ENCODE data around the gene RPS19. TPM values are rescaled to one million over a fixed set of nuclear protein-coding genes. Genes with fewer than 3 reads are reported as not detected.

Gene RPS19
- total RNA-seq, 4 donors from 2014 or later, result 559 to 757 (median 617) TPM

DNA sequence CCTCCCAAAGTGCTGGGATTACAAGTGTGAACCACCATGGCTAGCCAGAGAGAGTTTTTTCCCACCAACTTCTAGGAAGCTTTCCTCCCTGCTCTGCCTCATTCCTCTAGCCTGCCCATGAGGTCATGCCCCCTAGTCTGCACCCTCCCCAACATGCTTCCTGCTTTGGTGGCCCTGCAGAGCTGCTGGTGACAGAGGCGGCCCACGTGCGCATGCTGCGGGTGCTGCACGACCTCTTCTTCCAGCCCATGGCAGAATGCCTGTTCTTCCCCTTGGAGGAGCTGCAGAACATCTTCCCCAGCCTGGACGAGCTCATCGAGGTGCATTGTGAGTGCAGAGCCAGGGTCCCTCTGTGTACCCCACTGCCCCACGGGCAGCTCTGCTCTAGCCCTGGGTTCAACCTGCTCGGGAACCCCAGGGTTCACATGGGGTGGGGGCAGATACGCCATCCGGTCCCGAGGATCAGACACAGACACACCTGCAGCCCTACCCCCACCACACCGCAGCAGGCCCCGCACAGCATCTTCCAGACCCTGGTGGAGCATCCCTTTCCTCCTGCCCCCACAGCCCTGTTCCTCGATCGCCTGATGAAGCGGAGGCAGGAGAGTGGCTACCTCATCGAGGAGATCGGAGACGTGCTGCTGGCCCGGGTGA, 41.8 kb downstream of the RPS19 start:
- TF ChIP-seq CTCF (IDR thresholded peaks at IDR 0.05), result no peak
- ATAC-seq (ENCODE audit: low FRiP score) (no peak), DNase-seq (ENCODE audit: low spot score) (no peak)

DNA sequence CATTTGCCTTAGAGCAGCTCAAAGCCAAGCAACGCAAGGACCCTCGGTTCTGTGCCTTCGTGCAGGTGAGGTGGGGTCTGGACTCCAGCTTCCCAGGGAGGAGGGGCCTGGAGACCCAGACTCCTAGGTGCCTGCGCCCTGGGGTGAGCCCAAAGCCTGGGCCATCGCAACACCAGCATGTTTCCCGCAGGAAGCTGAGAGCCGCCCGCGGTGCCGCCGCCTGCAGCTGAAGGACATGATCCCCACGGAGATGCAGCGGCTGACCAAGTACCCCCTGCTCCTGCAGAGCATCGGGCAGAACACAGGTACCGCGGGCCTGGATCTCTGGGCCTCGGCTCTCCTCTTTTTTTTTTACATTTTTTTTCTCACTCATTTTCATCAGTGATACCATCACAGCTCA, 42.5 kb downstream of the RPS19 start:
- TF ChIP-seq CTCF (IDR thresholded peaks at IDR 0.05), result no peak
- no peak for ATAC-seq (ENCODE audit: low FRiP score)
- no peak for DNase-seq (ENCODE audit: low spot score)

DNA sequence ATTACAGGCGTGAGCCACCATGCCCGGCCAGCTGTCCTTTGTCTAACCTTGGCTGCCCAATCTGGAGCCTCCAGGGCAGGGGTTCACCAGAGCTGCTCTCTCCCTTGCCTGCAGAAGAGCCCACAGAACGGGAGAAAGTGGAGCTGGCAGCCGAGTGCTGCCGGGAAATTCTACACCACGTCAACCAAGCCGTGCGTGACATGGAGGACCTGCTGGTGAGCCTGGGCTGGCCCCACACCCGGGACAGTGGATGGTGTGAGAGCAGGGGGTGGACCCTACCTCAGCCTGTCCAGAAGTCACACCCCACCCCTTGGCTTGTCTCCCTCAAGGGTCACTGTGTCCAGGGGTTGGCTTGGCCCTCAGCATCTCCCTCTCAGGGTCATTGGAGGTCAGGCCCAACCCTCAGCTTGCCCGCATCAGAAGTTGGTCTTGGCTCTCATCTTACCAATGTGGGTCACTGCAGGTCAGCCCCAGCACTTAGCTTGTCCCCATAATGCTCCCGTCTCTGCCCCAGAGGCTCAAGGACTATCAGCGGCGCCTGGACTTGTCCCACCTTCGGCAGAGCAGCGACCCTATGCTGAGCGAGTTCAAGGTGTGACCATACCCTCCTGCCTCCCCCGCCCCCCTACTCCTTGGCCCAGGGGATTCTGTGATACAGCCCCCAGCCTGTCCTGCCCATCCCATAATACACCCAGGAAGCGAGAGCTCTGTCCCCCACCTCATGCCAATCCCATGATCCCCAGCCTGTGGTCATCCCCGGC, 43.3 kb downstream of the RPS19 start:
- DNase-seq (ENCODE audit: low spot score) (no peak), ATAC-seq (ENCODE audit: low FRiP score) (no peak)
- TF ChIP-seq CTCF (IDR thresholded peaks at IDR 0.05), result no peak

- DNase-seq (ENCODE audit: low spot score) (no peak), ATAC-seq (ENCODE audit: low FRiP score) (no peak)
- TF ChIP-seq CTCF (IDR thresholded peaks at IDR 0.05), result no peak
Measured at GRCh38 chr19:41904118-41904870, 44.2 kb downstream of the RPS19 start.

- no peak for TF ChIP-seq CTCF (IDR thresholded peaks at IDR 0.05)
- no peak for ATAC-seq (ENCODE audit: low FRiP score)
- no peak for DNase-seq (ENCODE audit: low spot score)
Measured at GRCh38 chr19:41905273-41906002, 45.4 kb downstream of the RPS19 start.

DNA sequence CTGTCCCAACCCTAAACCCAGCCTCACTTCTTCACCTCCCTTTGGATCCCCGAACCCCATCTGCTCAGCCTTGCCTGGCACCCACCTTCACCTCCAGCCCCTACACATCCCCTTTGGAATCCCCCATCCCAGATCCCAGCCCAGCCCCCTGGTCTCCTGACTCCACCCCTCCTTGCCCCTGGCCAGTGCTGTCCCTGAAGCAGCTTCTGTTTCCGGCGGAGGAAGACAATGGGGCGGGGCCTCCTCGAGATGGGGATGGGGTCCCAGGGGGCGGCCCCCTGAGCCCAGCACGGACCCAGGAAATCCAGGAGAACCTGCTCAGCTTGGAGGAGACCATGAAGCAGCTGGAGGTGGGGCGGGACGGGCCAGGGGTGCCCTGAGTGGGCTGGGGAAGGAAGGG, 46.2 kb downstream of the RPS19 start:
- ATAC-seq (ENCODE audit: low FRiP score) (no peak), DNase-seq (ENCODE audit: low spot score) (no peak)
- TF ChIP-seq CTCF (IDR thresholded peaks at IDR 0.05), result no peak
